ENCODE data around the gene TCF21.
"Not testable (repeated sequence)": the region's sequence is repeated elsewhere in the genome, so short reads cannot be mapped to it uniquely, and the experiment has no call there.

TCF21 gene

GRCh38 chr6:133888929-133889556 is at the start of gene TCF21:
Gene TCF21 (plus strand): TSS chr6:133889113. CDS start chr6:133889398, 285 bp downstream.
- DNase-seq, result no peak

GRCh38 chr6:133841176-133841575 is 47.7 kb upstream of the TCF21 start:
- DNase-seq, result peak in 1 of 2 experiments; percentile 0

- no peak for DNase-seq
Measured at GRCh38 chr6:133843098-133843497, 45.8 kb upstream of the TCF21 start.

GRCh38 chr6:133844709-133845108 is 44.2 kb upstream of the TCF21 start:
- DNase-seq, result no peak

- no peak for DNase-seq
Measured at GRCh38 chr6:133854041-133854363, 34.9 kb upstream of the TCF21 start.

- DNase-seq, result no peak
Measured at GRCh38 chr6:133854364-133855275, 34.3 kb upstream of the TCF21 start.

GRCh38 chr6:133855276-133855990 is 33.5 kb upstream of the TCF21 start:
- no peak for DNase-seq

- no peak for DNase-seq
Measured at GRCh38 chr6:133855991-133856370, 32.9 kb upstream of the TCF21 start.

GRCh38 chr6:133856911-133857310 is 32.0 kb upstream of the TCF21 start:
- DNase-seq, result no peak

GRCh38 chr6:133857696-133858095 is 31.2 kb upstream of the TCF21 start:
- DNase-seq, result no peak

GRCh38 chr6:133861337-133861736 is 27.6 kb upstream of the TCF21 start:
- not testable (repeated sequence) for DNase-seq

- DNase-seq, result no peak
Measured at GRCh38 chr6:133863228-133863627, 25.7 kb upstream of the TCF21 start.

GRCh38 chr6:133865680-133866079 is 23.2 kb upstream of the TCF21 start:
- no peak for DNase-seq

- no peak for DNase-seq
Measured at GRCh38 chr6:133871131-133871530, 17.8 kb upstream of the TCF21 start.

GRCh38 chr6:133873538-133873937 is 15.4 kb upstream of the TCF21 start:
- no peak for DNase-seq

- DNase-seq, result no peak
Measured at GRCh38 chr6:133877116-133877515, 11.8 kb upstream of the TCF21 start.

- no peak for DNase-seq
Measured at GRCh38 chr6:133880006-133880405, 8.9 kb upstream of the TCF21 start.

- DNase-seq, result no peak
Measured at GRCh38 chr6:133880896-133881295, 8.0 kb upstream of the TCF21 start.

- DNase-seq, result no peak
Measured at GRCh38 chr6:133886104-133886775, 2.7 kb upstream of the TCF21 start.

GRCh38 chr6:133887156-133887879 is 1.6 kb upstream of the TCF21 start:
- DNase-seq, result no peak

- no peak for DNase-seq
Measured at GRCh38 chr6:133887880-133888230, 1.1 kb upstream of the TCF21 start.

GRCh38 chr6:133889557-133890403 is 867 bp downstream of the TCF21 start:
- no peak for DNase-seq

Measured in NCI-H446 (cell line).